ENCODE results near the gene ARHGAP44.

ARHGAP44 gene

DNA sequence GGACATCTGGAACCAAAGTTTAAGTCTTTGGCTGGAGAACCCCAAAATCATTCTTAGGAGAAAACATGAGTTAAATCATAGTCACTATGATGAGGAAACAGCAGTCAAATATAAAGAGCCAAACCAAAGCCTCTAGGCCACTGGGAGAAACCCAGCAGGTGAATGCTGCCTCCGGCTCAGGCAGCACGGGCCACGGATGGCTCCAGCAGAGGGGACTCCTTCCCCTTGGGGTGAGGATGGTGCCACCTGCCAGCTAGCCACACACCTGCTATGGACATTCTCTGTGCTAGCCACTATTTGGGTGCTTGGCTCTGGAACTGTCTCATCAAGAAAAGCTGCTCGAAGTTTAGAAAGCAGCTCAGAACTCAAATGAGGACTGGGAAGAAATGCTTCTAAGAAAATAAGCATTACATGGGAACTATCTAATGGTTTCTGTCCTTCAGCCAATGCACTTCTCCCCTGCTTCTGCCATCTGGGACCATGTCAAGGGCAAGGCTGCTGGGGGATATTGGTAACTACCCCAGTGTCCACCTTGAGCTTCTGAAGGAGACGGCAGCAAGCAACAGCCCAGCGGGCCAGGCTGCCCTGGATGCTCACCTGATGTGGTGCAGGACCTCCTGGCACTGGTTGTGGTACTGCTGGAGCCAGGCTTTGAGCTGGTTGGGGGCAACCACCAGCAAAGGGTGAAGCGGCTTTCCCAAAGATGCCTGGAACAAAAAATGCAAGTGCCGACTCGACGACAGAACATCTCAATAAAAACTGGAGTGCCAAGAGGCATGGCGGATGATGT is 206.0 kb downstream of the ARHGAP44 start (continued):
- TF ChIP-seq KLF10 (tag by site-specific recombination; IDR thresholded peaks at IDR 0.05): no peak
- no peak for TF ChIP-seq ZSCAN23 (tag by site-specific recombination; IDR thresholded peaks at IDR 0.05)
- TF ChIP-seq, protein P1, sequence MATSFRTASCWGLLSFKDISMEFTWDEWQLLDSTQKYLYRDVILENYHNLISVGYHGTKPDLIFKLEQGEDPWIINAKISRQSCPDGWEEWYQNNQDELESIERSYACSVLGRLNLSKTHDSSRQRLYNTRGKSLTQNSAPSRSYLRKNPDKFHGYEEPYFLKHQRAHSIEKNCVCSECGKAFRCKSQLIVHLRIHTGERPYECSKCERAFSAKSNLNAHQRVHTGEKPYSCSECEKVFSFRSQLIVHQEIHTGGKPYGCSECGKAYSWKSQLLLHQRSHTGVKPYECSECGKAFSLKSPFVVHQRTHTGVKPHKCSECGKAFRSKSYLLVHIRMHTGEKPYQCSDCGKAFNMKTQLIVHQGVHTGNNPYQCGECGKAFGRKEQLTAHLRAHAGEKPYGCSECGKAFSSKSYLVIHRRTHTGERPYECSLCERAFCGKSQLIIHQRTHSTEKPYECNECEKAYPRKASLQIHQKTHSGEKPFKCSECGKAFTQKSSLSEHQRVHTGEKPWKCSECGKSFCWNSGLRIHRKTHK (tag by site-specific recombination; IDR thresholded peaks at IDR 0.05): no peak
- TF ChIP-seq ZNF221 (tag by site-specific recombination; IDR thresholded peaks at IDR 0.05; ENCODE audit: borderline replicate concordance): no peak
- no peak for TF ChIP-seq SETDB1 (IDR thresholded peaks at IDR 0.05; ENCODE audit: insufficient read length, low read length)
- TF ChIP-seq GLI2 (tag by site-specific recombination; IDR thresholded peaks at IDR 0.05; ENCODE audit: borderline replicate concordance, low read depth): no peak
- no peak for TF ChIP-seq ZNF248 (tag by site-specific recombination; IDR thresholded peaks at IDR 0.05)
- TF ChIP-seq KLF9 (tag by site-specific recombination; IDR thresholded peaks at IDR 0.05; ENCODE audit: low read depth): no peak

DNA sequence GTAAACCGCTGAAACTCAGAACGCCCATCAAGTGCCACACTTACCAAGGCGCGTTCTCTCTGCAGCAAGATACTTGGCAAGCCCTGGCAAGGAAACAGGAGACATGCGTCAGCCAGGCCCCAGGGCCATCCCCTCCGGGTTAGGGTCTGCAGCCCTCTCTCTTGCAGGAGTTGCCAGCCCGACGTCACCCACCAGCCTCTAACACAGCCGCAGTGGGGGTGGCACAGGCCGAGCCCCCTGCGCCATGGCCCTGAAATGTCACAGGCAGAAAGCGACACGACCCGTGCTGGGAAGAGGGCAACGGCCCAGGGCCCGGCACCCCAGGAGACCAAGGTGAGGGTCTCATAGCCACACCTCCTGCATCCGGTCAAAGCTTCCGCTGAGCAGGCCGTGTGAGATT is 206.6 kb downstream of the ARHGAP44 start:
- Histone ChIP-seq H3K4me1 (ENCODE audit: control insufficient read depth, insufficient read depth, low read length) (no peaks in the 10 kb centered on the region), H3K36me3 (ENCODE audit: control insufficient read depth in 2 of 2, insufficient read depth in 1 of 2, low read length in 2 of 2) (peaks cover 6 to 100% of the 10 kb centered on the region in 2 experiments), H3K9me3 (ENCODE audit: control insufficient read depth, insufficient read depth, low read depth, low read length) (no peaks in the 10 kb centered on the region), H3K4me3 (ENCODE audit: low read depth, low read length) (no peak overlapping the region), H3K27ac (ENCODE audit: extremely low read depth, low read depth, low read length) (no peak overlapping the region)
- CTCF ChIA-PET: no interaction called here
- POLR2A ChIA-PET: no interaction called here
- TF ChIP-seq ZNF140 (tag by site-specific recombination; IDR thresholded peaks at IDR 0.05): no peak
- TF ChIP-seq ZNF558 (tag by site-specific recombination; IDR thresholded peaks at IDR 0.05): no peak
- TF ChIP-seq ZNF600 (tag by site-specific recombination; IDR thresholded peaks at IDR 0.05): no peak
- no peak for TF ChIP-seq MEIS1 (CRISPR knock-in tag; IDR thresholded peaks at IDR 0.05; ENCODE audit: borderline replicate concordance)
- no peak for TF ChIP-seq ZNF248 (tag by site-specific recombination; IDR thresholded peaks at IDR 0.05)
- TF ChIP-seq, protein P2, sequence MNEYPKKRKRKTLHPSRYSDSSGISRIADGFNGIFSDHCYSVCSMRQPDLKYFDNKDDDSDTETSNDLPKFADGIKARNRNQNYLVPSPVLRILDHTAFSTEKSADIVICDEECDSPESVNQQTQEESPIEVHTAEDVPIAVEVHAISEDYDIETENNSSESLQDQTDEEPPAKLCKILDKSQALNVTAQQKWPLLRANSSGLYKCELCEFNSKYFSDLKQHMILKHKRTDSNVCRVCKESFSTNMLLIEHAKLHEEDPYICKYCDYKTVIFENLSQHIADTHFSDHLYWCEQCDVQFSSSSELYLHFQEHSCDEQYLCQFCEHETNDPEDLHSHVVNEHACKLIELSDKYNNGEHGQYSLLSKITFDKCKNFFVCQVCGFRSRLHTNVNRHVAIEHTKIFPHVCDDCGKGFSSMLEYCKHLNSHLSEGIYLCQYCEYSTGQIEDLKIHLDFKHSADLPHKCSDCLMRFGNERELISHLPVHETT (tag by site-specific recombination; IDR thresholded peaks at IDR 0.05): no peak
- TF ChIP-seq ZNF16 (tag by site-specific recombination; IDR thresholded peaks at IDR 0.05; ENCODE audit: low read depth): no peak
- TF ChIP-seq ZNF624 (tag by site-specific recombination; IDR thresholded peaks at IDR 0.05): no peak
- TF ChIP-seq ZNF521 (tag by site-specific recombination; IDR thresholded peaks at IDR 0.05): no peak
- no peak for TF ChIP-seq ZSCAN30 (tag by site-specific recombination; IDR thresholded peaks at IDR 0.05)
- TF ChIP-seq ZNF292 (tag by site-specific recombination; IDR thresholded peaks at IDR 0.05; ENCODE audit: borderline replicate concordance, low read depth): no peak
- no peak for TF ChIP-seq ZNF623 (tag by site-specific recombination; IDR thresholded peaks at IDR 0.05)
- TF ChIP-seq, protein P3, sequence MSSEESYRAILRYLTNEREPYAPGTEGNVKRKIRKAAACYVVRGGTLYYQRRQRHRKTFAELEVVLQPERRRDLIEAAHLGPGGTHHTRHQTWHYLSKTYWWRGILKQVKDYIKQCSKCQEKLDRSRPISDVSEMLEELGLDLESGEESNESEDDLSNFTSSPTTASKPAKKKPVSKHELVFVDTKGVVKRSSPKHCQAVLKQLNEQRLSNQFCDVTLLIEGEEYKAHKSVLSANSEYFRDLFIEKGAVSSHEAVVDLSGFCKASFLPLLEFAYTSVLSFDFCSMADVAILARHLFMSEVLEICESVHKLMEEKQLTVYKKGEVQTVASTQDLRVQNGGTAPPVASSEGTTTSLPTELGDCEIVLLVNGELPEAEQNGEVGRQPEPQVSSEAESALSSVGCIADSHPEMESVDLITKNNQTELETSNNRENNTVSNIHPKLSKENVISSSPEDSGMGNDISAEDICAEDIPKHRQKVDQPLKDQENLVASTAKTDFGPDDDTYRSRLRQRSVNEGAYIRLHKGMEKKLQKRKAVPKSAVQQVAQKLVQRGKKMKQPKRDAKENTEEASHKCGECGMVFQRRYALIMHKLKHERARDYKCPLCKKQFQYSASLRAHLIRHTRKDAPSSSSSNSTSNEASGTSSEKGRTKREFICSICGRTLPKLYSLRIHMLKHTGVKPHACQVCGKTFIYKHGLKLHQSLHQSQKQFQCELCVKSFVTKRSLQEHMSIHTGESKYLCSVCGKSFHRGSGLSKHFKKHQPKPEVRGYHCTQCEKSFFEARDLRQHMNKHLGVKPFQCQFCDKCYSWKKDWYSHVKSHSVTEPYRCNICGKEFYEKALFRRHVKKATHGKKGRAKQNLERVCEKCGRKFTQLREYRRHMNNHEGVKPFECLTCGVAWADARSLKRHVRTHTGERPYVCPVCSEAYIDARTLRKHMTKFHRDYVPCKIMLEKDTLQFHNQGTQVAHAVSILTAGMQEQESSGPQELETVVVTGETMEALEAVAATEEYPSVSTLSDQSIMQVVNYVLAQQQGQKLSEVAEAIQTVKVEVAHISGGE (tag by site-specific recombination; conservative IDR thresholded peaks at IDR 0.05; ENCODE audit: low read depth): no peak
- TF ChIP-seq ZNF10 (tag by site-specific recombination; IDR thresholded peaks at IDR 0.05): no peak
- TF ChIP-seq, protein P4, sequence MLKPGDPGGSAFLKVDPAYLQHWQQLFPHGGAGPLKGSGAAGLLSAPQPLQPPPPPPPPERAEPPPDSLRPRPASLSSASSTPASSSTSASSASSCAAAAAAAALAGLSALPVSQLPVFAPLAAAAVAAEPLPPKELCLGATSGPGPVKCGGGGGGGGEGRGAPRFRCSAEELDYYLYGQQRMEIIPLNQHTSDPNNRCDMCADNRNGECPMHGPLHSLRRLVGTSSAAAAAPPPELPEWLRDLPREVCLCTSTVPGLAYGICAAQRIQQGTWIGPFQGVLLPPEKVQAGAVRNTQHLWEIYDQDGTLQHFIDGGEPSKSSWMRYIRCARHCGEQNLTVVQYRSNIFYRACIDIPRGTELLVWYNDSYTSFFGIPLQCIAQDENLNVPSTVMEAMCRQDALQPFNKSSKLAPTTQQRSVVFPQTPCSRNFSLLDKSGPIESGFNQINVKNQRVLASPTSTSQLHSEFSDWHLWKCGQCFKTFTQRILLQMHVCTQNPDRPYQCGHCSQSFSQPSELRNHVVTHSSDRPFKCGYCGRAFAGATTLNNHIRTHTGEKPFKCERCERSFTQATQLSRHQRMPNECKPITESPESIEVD (tag by site-specific recombination; IDR thresholded peaks at IDR 0.05): no peak
- no peak for TF ChIP-seq IKZF3 (tag by site-specific recombination; IDR thresholded peaks at IDR 0.05)
- TF ChIP-seq, protein P5, sequence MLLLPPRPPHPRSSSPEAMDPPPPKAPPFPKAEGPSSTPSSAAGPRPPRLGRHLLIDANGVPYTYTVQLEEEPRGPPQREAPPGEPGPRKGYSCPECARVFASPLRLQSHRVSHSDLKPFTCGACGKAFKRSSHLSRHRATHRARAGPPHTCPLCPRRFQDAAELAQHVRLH (tag by site-specific recombination; IDR thresholded peaks at IDR 0.05): no peak
- no peak for TF ChIP-seq ZNF670 (tag by site-specific recombination; IDR thresholded peaks at IDR 0.05; ENCODE audit: low read depth)
- no peak for TF ChIP-seq ZNF785 (tag by site-specific recombination; IDR thresholded peaks at IDR 0.05)
- TF ChIP-seq ZNF48 (tag by site-specific recombination; IDR thresholded peaks at IDR 0.05): no peak

All from HEK293 (cell line).